C4-2B (cell line): Measurements from ENCODE around the gene NCAPG2.

Experiments
- CTCF ChIP-seq: fragments of 450-650 bp; conservative IDR thresholded peaks from 2 replicates; pipeline ENCODE4 v1.5.1; 2017; ENCODE audit warnings: mild to moderate bottlenecking
- ZFX ChIP-seq: fragments of 450-650 bp; IDR thresholded peaks from 2 replicates; pipeline ENCODE4 v1.6.1; 2017

- no peak for TF ChIP-seq ZFX
- TF ChIP-seq CTCF = no peak
Observed at GRCh38 chr7:158623241-158623640, 81.4 kb downstream of the NCAPG2 start.
